HG02678 (cell line): ENCODE data around the gene MOXD1.
"Not testable (repeated sequence)": the region's sequence is repeated elsewhere in the genome, so short reads cannot be mapped to it uniquely, and the experiment has no call there.

Experiments
- ATAC-seq: cut with Tn5 transposase; IDR thresholded peaks from one replicate; pipeline ENCODE4 v1.9.1; 2021; ENCODE audit warnings: mild to moderate bottlenecking, moderate library complexity; ENCODE audit not compliant: unreplicated experiment

Gene MOXD1

DNA sequence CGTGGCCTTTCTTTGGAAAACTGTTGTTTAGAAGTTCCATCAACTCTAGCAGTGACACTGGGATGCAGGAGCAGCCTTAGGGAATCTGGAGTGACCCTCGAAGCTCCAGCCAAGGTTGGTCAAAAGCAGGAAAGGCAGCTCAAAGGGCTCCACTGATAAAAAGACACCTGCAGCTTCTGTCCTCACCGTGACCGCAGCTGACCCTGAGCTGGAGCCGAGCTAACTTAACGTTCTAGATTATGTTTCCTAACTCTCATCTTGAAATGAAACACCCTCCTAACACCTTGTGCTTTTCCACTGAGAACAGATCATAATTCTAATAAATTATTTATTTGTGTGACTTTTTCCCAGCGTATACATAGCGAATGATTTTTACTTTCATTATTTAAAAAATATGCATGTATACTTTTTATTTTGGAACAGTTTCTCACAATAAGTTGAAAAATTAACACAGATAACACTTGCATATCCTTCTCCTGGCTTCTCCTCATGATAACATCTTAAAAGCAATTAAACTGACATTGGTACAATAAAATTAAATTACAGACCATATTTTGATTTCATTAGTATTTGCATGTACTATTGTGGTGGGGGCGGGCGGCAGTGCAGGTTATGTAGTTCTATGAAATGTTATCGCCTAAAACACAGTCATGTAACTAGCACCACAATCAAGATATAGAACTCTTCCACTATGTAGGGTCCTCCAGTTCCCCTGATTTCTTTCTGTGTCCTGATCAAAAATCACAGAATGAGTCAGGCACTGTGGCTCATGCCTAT, 116.1 kb downstream of the MOXD1 start:
- ATAC-seq, result no peak

DNA sequence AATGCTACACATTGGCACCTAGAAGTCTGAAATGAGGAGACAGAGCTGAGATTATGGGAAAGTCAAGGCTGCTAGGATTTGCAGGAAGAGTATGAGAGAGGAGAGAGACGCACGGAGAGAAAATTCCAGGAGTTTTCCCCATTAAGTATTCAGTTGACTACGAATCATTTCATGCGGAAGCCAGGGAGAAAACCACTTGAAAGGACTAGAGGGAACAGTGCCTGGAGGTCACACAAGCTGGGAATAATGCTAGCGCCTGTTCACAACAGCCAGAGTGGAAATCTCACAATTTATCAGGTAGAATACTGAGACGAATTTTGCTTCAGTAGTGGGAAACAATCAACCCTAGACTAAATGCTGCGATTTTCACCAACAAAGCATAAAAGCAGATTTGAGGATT, 118.6 kb downstream of the MOXD1 start:
- no peak for ATAC-seq

DNA sequence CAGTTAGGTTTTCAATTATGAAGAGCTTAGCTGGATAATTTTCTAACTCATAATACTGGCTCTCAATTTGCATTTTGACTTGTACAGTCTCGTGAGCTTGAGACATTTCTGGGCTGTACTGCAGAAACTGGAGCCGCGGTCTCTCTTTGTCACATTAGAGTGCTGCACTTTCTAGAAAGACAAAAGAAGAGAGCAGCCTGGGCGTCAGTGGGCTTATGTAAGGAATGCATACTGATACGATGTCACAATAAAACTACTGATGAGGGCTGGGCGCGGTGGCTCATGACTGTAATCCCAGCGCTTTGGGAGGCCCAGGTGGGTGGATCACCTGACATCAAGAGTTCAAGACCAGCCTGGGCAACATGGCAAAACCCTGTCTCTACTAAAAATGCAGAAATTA, 120.8 kb downstream of the MOXD1 start:
- no peak for ATAC-seq

DNA sequence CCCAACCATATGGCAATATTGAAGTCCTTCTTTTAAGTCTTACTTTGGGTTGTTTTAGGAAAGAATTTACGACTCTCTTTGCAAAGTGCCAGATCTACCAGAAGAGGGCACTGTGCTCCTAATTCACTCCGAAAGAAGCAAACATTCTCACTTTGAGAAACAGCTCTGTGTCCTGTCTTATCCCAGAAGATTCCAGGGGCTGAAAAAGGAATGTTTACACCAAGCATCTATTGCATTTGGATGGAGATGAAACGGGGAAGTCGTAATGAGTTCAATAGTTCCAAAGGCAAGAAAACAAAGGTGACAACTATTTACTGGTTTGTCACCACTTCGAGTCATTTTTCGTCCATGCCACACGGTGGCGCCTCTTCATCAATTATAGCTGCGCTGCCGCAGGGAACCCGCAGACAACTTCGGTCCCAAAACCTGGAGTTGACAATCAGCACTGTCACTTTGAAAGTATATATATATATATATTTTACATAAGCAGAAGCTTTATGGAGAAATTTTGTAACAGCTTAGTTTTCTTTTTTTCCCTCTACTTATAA, 121.6 kb downstream of the MOXD1 start:
- peak; percentile 94 for ATAC-seq

GRCh38 chr6:132275066-132275970, 126.0 kb downstream of the MOXD1 start:
- no peak for ATAC-seq

DNA sequence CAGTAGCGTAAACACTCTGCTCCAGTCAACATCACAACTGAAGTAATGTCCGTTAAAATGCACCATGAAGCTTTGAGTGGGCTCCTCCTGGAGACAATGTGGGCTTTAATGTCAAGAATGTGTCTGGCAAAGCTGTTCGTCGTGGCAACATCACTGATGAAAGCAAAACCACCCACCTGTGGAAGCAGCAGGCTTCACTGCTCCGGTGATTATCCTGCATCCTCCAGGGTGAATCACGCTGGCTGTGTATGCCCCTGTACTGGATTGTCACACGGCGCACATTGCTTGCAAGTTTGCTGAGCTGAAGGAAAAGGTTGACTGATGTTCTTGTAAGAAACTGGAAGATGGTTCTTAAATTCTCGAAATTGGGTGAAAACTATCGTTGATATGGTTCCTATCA, 128.5 kb downstream of the MOXD1 start:
- no peak for ATAC-seq

- no peak for ATAC-seq
Measured at GRCh38 chr6:132270726-132271402, 130.4 kb downstream of the MOXD1 start.

DNA sequence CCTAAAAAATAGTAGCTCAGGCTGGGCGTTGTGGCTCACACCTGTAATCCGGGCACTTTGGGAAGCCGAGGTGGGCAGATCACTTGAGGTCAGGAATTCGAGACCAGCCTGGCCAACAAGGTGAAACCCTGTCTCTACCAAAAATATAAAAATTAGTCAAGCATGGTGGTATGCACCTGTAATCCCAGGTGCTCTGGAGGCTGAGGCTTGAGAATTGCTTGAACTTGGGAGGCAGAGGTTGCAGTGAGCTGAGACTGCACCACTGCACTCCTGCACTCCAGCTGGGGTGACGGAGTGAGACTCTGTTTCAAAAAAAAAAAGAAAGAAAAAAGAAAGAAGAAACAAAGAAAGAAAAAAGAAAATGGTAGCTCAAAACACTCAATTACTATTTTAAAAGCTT, 132.6 kb downstream of the MOXD1 start:
- ATAC-seq, result not testable (repeated sequence)

- peak; percentile 7 for ATAC-seq
Measured at GRCh38 chr6:132268209-132268608, 133.1 kb downstream of the MOXD1 start.

- no peak for ATAC-seq
Measured at GRCh38 chr6:132265451-132266097, 135.7 kb downstream of the MOXD1 start.

DNA sequence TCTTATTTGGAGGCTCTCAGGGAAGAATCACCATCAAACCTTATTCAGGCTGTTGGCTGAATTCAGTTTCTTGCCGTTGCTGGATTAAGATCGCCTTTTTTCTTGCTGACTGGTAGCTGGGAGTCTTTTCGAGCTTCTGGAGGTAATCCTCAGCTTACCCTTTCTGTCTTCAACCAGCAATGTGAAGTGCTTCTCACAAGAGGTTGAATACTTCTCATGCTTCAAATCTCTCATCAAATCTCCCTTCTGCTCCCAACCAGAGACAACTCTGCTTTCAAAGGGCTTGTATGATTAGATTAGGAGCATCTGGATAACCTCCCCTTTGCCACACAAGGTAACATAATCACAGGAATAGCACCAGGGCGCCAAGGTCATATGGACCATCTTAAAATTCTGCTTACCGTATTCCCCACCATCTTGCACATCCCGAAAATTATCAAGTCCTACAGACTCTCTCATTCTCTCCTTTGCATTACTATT, 137.2 kb downstream of the MOXD1 start:
- no peak for ATAC-seq

DNA sequence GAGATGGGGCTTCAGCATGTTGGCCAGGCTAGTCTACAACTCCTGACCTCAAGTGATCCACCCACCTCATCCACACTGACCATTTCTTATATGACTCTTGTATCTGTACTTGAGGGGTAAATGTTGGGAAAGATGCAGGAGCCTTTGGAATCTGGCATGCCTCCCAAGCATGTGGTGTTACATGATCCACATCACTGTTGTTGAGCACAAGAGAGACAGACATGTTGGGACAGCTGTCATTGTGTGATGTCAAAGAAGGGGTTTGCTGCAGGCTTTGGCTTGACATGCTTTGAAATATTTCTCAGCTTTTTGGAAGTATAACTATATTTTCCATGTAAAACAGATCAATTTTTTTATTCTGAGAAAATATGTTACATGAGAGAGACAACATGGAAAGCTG, 139.9 kb downstream of the MOXD1 start:
- ATAC-seq, result no peak

DNA sequence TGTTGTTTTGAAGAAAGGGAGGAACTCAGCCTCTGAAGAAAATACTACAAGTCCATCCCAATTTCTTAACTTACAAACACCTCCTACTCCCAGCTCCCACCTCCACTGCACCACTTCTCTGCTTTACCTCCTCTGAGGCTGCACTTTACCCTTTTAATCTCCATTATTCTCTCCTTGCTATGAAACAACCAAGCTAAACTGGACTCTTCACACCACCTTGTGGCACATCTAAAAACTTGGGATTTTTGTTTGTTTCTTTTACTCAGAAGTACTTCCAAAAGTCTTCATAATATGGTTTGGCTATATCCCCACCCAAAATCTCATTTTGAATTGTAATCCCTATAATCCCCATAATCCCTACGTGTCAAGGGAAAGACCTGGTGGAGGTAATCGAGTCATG, 142.2 kb downstream of the MOXD1 start:
- no peak for ATAC-seq

DNA sequence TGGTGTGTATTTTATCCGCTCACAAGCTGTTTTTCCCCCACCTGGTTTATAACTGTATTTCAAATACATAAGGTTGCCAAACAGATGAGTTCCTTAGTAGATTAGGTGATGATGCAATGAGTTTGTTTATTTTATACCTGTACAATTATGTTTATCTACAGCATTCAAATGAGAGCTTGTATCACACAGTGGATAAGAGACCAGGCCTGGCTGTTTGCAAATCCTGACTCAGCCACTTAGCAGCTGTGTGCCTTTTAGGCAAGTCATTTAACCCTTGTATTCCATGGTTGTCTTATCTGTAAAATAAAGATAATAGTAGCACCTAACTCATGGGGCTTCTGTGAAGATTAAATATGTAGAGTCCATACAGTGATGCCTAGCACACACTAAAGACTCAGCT, 143.7 kb downstream of the MOXD1 start:
- ATAC-seq, result no peak

DNA sequence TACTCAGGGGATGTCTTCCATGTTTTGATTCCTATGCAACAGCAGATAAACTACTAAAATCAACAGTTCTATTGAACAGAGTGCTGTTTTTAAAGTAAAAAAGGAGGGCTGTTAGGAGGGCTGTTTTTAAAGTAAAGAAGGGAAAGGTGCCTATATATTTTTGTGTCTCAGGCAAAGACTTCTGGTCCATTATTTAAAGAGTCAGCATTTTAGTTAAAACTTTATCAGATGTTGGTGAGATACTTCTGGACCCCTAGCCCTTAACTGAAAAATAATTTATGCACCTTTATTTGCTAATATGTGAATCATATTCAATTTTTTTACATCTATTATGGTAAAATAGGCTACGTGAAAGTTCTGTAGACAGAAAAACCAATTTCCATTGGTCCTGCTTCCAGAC, 144.8 kb downstream of the MOXD1 start:
- ATAC-seq, result no peak

DNA sequence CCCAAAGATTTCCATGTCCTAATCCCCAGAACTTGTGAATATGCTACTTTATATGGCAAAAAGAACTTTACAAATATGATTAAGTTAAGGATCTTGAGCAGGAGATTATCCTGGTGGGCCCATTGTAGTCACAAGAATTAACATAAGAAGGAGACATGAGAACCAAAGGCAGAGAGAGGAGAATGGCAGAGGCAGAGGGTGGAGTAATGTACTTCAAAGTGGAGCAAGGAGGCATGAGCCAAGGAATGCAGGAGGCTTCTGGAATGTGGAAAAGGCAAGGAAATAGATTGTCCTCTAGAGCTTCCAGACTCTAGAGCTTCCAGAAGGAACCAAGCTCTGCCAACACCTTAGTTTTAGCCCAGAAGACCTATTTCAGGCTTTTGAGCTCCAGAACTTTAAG, 147.4 kb downstream of the MOXD1 start:
- ATAC-seq, result no peak

DNA sequence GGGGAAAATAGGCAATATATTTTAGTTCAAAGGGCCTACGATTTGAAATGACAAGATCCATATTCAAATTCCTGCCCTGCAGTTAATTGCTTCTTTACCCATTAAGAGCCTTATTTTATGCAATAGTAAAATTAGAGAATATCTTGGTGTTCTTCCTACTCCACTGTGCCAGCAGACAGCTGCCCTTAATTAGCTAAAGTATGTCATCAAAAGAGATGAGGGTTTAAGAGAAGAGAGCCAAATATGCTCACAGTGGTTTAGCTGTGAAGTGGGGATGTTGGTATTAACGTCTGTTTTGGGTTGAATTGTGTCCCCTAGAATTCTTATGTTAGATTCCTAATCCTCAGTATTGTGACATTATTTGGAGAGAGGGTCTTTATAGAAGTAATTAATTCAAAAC, 148.1 kb downstream of the MOXD1 start:
- ATAC-seq, result no peak

- ATAC-seq, result no peak
Measured at GRCh38 chr6:132252113-132252512, 149.2 kb downstream of the MOXD1 start.

DNA sequence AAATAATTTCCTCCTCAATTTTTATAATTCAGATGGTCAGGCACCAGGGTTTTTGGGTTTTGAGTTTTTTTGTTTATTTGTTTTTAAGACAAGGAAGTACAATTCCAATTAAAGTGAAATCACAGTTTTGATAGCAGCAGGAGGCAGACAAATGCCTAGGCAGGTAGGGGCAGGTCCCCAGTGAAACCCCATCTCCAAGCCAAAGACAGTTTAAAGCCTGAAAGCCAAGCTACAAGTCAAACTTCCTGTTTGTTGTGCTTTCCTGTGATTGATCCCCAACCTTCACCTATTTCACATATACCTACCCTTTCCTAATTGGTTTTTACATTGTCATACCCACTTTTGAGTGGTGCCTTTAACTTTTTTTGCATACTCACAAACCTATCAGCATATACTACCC, 149.6 kb downstream of the MOXD1 start:
- ATAC-seq, result no peak

GRCh38 chr6:132247381-132248159, 153.7 kb downstream of the MOXD1 start:
- no peak for ATAC-seq
